HUES6 (cell line): ENCODE measurements around the gene RETREG3.

Source experiments
- H3K27ac ChIP-seq: 2 replicates; pipeline ENCODE4 v1.7.0; 2013; ENCODE audit warnings: low read depth, mild to moderate bottlenecking, low read length, inconsistent platforms
- H3K27me3 ChIP-seq: 2 replicates; pipeline ENCODE4 v1.6.1; 2013; ENCODE audit warnings: low read length; ENCODE audit not compliant: control insufficient read depth, insufficient read depth
- H3K36me3 ChIP-seq: 2 replicates; pipeline ENCODE4 v1.6.1; 2013; ENCODE audit warnings: low read length; ENCODE audit not compliant: control insufficient read depth, insufficient read depth
- H3K4me1 ChIP-seq: 2 replicates; pipeline ENCODE4 v1.6.1; 2013; ENCODE audit warnings: low read length; ENCODE audit not compliant: control insufficient read depth, insufficient read depth
- H3K4me3 ChIP-seq: 2 replicates; pipeline ENCODE4 v1.5.1; 2013; ENCODE audit warnings: low read depth, low read length
- H3K9ac ChIP-seq: one replicate; pipeline ENCODE4 v1.6.1; 2013; ENCODE audit warnings: mild to moderate bottlenecking, low read length
- H3K9me3 ChIP-seq: 2 replicates; pipeline ENCODE4 v1.6.1; 2013; ENCODE audit warnings: low read depth, low read length; ENCODE audit not compliant: control insufficient read depth, insufficient read depth

RETREG3 gene

GRCh38 chr17:42584880-42585279 lies 24.3 kb downstream of the RETREG3 start:
- Histone ChIP-seq H3K9ac (no peak overlapping the region), H3K4me3 (no peak overlapping the region), H3K9me3 (no peaks in the 10 kb centered on the region), H3K27ac (no peak overlapping the region), H3K36me3 (peaks cover 87% of the 10 kb centered on the region), H3K4me1 (no peaks in the 10 kb centered on the region), H3K27me3 (no peaks in the 10 kb centered on the region)

GRCh38 chr17:42581744-42582270 lies 27.4 kb downstream of the RETREG3 start:
- H3K36me3 ChIP-seq: peaks cover 64% of the 10 kb centered on the region
- H3K27ac ChIP-seq: no peak overlapping the region
- H3K4me1 ChIP-seq: peaks cover 4% of the 10 kb centered on the region; the same call in 1 of the 2 replicates
- H3K4me3 ChIP-seq: no peak overlapping the region
- H3K9ac ChIP-seq: no peak overlapping the region
- H3K27me3 ChIP-seq: no peaks in the 10 kb centered on the region
- H3K9me3 ChIP-seq: no peaks in the 10 kb centered on the region

- H3K9me3 ChIP-seq: no peaks in the 10 kb centered on the region
- no peak overlapping the region for H3K4me3 ChIP-seq
- no peak overlapping the region for H3K9ac ChIP-seq
- H3K27me3 ChIP-seq: no peaks in the 10 kb centered on the region
- no peak overlapping the region for H3K27ac ChIP-seq
- peaks cover 51% of the 10 kb centered on the region for H3K36me3 ChIP-seq
- H3K4me1 ChIP-seq: peaks cover 7% of the 10 kb centered on the region; the same call in 1 of the 2 replicates
These were observed 29.2 kb downstream of the RETREG3 start for GRCh38 chr17:42579794-42580551.

- Histone ChIP-seq H3K9ac (peak overlapping the region; percentile 89), H3K27me3 (no peaks in the 10 kb centered on the region), H3K27ac (peak overlapping the region; percentile 73; the same call in 1 of the 2 replicates), H3K4me1 (peaks cover 7% of the 10 kb centered on the region; the same call in 1 of the 2 replicates), H3K9me3 (no peaks in the 10 kb centered on the region), H3K4me3 (peak overlapping the region; percentile 92), H3K36me3 (peaks cover 52% of the 10 kb centered on the region)
These were observed 30.8 kb downstream of the RETREG3 start for GRCh38 chr17:42578282-42578869.

- H3K36me3 ChIP-seq: peaks cover 52% of the 10 kb centered on the region
- H3K9me3 ChIP-seq: no peaks in the 10 kb centered on the region
- peak within 1 kb of the TSS; percentile 92 for H3K4me3 ChIP-seq
- peak within 1 kb of the TSS; percentile 73; the same call in 1 of the 2 replicates for H3K27ac ChIP-seq
- peaks cover 7% of the 10 kb centered on the region; the same call in 1 of the 2 replicates for H3K4me1 ChIP-seq
- peak within 1 kb of the TSS; percentile 89 for H3K9ac ChIP-seq
- no peaks in the 10 kb centered on the region for H3K27me3 ChIP-seq
These were observed 31.5 kb downstream of the RETREG3 start, which contains the start of gene PSMC3IP for GRCh38 chr17:42577532-42578281. Gene PSMC3IP, minus strand, starts transcription at chr17:42577729. Its CDS starts 43 bp downstream, at chr17:42577686.

- H3K27me3 ChIP-seq: no peaks in the 10 kb centered on the region
- H3K36me3 ChIP-seq: peaks cover 51% of the 10 kb centered on the region
- peak overlapping the region; percentile 41; the same call in 1 of the 2 replicates for H3K27ac ChIP-seq
These were observed 32.0 kb downstream of the RETREG3 start for GRCh38 chr17:42577140-42577531.

GRCh38 chr17:42574463-42574862 lies 34.7 kb downstream of the RETREG3 start:
- Histone ChIP-seq H3K9ac (no peak overlapping the region), H3K4me3 (no peak overlapping the region), H3K9me3 (no peaks in the 10 kb centered on the region), H3K36me3 (peaks cover 57% of the 10 kb centered on the region), H3K27me3 (no peaks in the 10 kb centered on the region), H3K4me1 (peaks cover 7% of the 10 kb centered on the region; the same call in 1 of the 2 replicates), H3K27ac (no peak overlapping the region)

More at GRCh38 chr17:42577140-42577531, 32.0 kb downstream of the RETREG3 start:
- Histone ChIP-seq H3K4me3 (peak overlapping the region; percentile 92), H3K4me1 (peaks cover 7% of the 10 kb centered on the region; the same call in 1 of the 2 replicates), H3K9me3 (no peaks in the 10 kb centered on the region), H3K9ac (peak overlapping the region; percentile 89)

GRCh38 chr17:42573095-42573494 lies 36.1 kb downstream of the RETREG3 start:
- peaks cover 69% of the 10 kb centered on the region for H3K36me3 ChIP-seq
- H3K27ac ChIP-seq: no peak overlapping the region

GRCh38 chr17:42571435-42572225 lies 37.5 kb downstream of the RETREG3 start:
- Histone ChIP-seq H3K9me3 (no peaks in the 10 kb centered on the region), H3K27ac (no peak overlapping the region), H3K4me3 (no peak overlapping the region), H3K9ac (no peak overlapping the region), H3K36me3 (peaks cover 69% of the 10 kb centered on the region), H3K27me3 (no peaks in the 10 kb centered on the region), H3K4me1 (peaks cover 8% of the 10 kb centered on the region)

More at GRCh38 chr17:42573095-42573494, 36.1 kb downstream of the RETREG3 start:
- Histone ChIP-seq H3K4me1 (0 out of 2 replicates have a peak, but pooled peaks cover 5% of the 10 kb centered on the region), H3K9ac (no peak overlapping the region), H3K4me3 (no peak overlapping the region), H3K9me3 (no peaks in the 10 kb centered on the region), H3K27me3 (no peaks in the 10 kb centered on the region)
